Measurements from ENCODE around the gene SH2D3A.
"Not testable (repeated sequence)": the region's sequence is repeated elsewhere in the genome, so short reads cannot be mapped to it uniquely, and the experiment has no call there.

SH2D3A gene

GRCh38 chr19:6767357-6768235 is at the start of gene SH2D3A:
SH2D3A (minus strand) TSS chr19:6767435; CDS start chr19:6763748, 3,687 bp downstream.
- Mint-ChIP-seq H3K4me3 (peak within 1 kb of the TSS; percentile 96), H3K4me1 (ENCODE audit: low read depth) (peaks cover 45% of the 10 kb centered on the region), H3K9me3 (ENCODE audit: low read depth) (no peaks in the 10 kb centered on the region), H3K27me3 (no peaks in the 10 kb centered on the region), H3K27ac (peak within 1 kb of the TSS; percentile 94), H3K36me3 (no peaks in the 10 kb centered on the region)

- Mint-ChIP-seq H3K4me1 (ENCODE audit: low read depth) (peaks cover 66% of the 10 kb centered on the region), H3K4me3 (peak overlapping the region; percentile 23), H3K9me3 (ENCODE audit: low read depth) (peaks cover 5% of the 10 kb centered on the region), H3K27me3 (no peaks in the 10 kb centered on the region), H3K27ac (no peak overlapping the region), H3K36me3 (peaks cover 20% of the 10 kb centered on the region)
Measured at GRCh38 chr19:6813659-6814058, 46.4 kb upstream of the SH2D3A start.

- Mint-ChIP-seq H3K4me1 (ENCODE audit: low read depth) (peaks cover 67% of the 10 kb centered on the region), H3K27me3 (no peaks in the 10 kb centered on the region), H3K4me3 (no peak overlapping the region), H3K9me3 (ENCODE audit: low read depth) (peaks cover 5% of the 10 kb centered on the region), H3K36me3 (peaks cover 16% of the 10 kb centered on the region), H3K27ac (peak overlapping the region; percentile 36)
Measured at GRCh38 chr19:6812612-6813011, 45.4 kb upstream of the SH2D3A start.

GRCh38 chr19:6811906-6812305 is 44.7 kb upstream of the SH2D3A start:
- H3K4me3 Mint-ChIP-seq = no peak overlapping the region
- peak overlapping the region; percentile 36 for H3K27ac Mint-ChIP-seq

GRCh38 chr19:6811378-6811777 is 44.1 kb upstream of the SH2D3A start:
- H3K27ac Mint-ChIP-seq = peak overlapping the region; percentile 24
- no peak overlapping the region for H3K4me3 Mint-ChIP-seq
- H3K27me3 Mint-ChIP-seq = no peaks in the 10 kb centered on the region
- H3K36me3 Mint-ChIP-seq = peaks cover 15% of the 10 kb centered on the region
- H3K4me1 Mint-ChIP-seq (ENCODE audit: low read depth) = peaks cover 70% of the 10 kb centered on the region
- H3K9me3 Mint-ChIP-seq (ENCODE audit: low read depth) = peaks cover 5% of the 10 kb centered on the region

More at GRCh38 chr19:6811906-6812305, 44.7 kb upstream of the SH2D3A start:
- peaks cover 5% of the 10 kb centered on the region for H3K9me3 Mint-ChIP-seq (ENCODE audit: low read depth)
- H3K27me3 Mint-ChIP-seq = no peaks in the 10 kb centered on the region
- H3K4me1 Mint-ChIP-seq (ENCODE audit: low read depth) = peaks cover 66% of the 10 kb centered on the region
- H3K36me3 Mint-ChIP-seq = peaks cover 14% of the 10 kb centered on the region

- Mint-ChIP-seq H3K27ac (peak overlapping the region; percentile 75), H3K4me1 (ENCODE audit: low read depth) (peaks cover 57% of the 10 kb centered on the region), H3K4me3 (peak overlapping the region; percentile 44)
Measured at GRCh38 chr19:6809262-6809661, 42.0 kb upstream of the SH2D3A start.

GRCh38 chr19:6808494-6808893 is 41.3 kb upstream of the SH2D3A start:
- Mint-ChIP-seq H3K27ac (peak overlapping the region; percentile 30), H3K27me3 (no peaks in the 10 kb centered on the region), H3K4me1 (ENCODE audit: low read depth) (peaks cover 55% of the 10 kb centered on the region), H3K9me3 (ENCODE audit: low read depth) (peaks cover 5% of the 10 kb centered on the region), H3K36me3 (peaks cover 16% of the 10 kb centered on the region), H3K4me3 (no peak overlapping the region)

More at GRCh38 chr19:6809262-6809661, 42.0 kb upstream of the SH2D3A start:
- Mint-ChIP-seq H3K27me3 (no peaks in the 10 kb centered on the region), H3K36me3 (peaks cover 16% of the 10 kb centered on the region), H3K9me3 (ENCODE audit: low read depth) (peaks cover 5% of the 10 kb centered on the region)

- no peak overlapping the region for H3K4me3 Mint-ChIP-seq
- peaks cover 12% of the 10 kb centered on the region for H3K36me3 Mint-ChIP-seq
- no peaks in the 10 kb centered on the region for H3K9me3 Mint-ChIP-seq (ENCODE audit: low read depth)
- H3K27ac Mint-ChIP-seq = peak overlapping the region; percentile 64
- H3K4me1 Mint-ChIP-seq (ENCODE audit: low read depth) = peaks cover 54% of the 10 kb centered on the region
- H3K27me3 Mint-ChIP-seq = no peaks in the 10 kb centered on the region
Measured at GRCh38 chr19:6807291-6807690, 40.1 kb upstream of the SH2D3A start.

GRCh38 chr19:6806488-6806887 is 39.3 kb upstream of the SH2D3A start:
- Mint-ChIP-seq H3K36me3 (peaks cover 6% of the 10 kb centered on the region), H3K27ac (no peak overlapping the region)

GRCh38 chr19:6803036-6803404 is 35.8 kb upstream of the SH2D3A start:
- Mint-ChIP-seq H3K4me3 (peak overlapping the region; percentile 99), H3K27me3 (no peaks in the 10 kb centered on the region), H3K9me3 (ENCODE audit: low read depth) (no peaks in the 10 kb centered on the region), H3K4me1 (ENCODE audit: low read depth) (peaks cover 56% of the 10 kb centered on the region), H3K36me3 (peaks cover 2% of the 10 kb centered on the region), H3K27ac (peak overlapping the region; percentile 99)

More at GRCh38 chr19:6806488-6806887, 39.3 kb upstream of the SH2D3A start:
- Mint-ChIP-seq H3K4me3 (no peak overlapping the region), H3K4me1 (ENCODE audit: low read depth) (peaks cover 51% of the 10 kb centered on the region), H3K9me3 (ENCODE audit: low read depth) (no peaks in the 10 kb centered on the region), H3K27me3 (no peaks in the 10 kb centered on the region)

GRCh38 chr19:6802336-6803035 is 35.3 kb upstream of the SH2D3A start:
- H3K4me1 Mint-ChIP-seq (ENCODE audit: low read depth) = peaks cover 60% of the 10 kb centered on the region
- H3K4me3 Mint-ChIP-seq = peak overlapping the region; percentile 99
- H3K27ac Mint-ChIP-seq = peak overlapping the region; percentile 99
- H3K36me3 Mint-ChIP-seq = peaks cover 2% of the 10 kb centered on the region
- no peaks in the 10 kb centered on the region for H3K27me3 Mint-ChIP-seq
- no peaks in the 10 kb centered on the region for H3K9me3 Mint-ChIP-seq (ENCODE audit: low read depth)

- H3K9me3 Mint-ChIP-seq (ENCODE audit: low read depth) = no peaks in the 10 kb centered on the region
- peak overlapping the region; percentile 99 for H3K4me3 Mint-ChIP-seq
- no peaks in the 10 kb centered on the region for H3K27me3 Mint-ChIP-seq
- peaks cover 4% of the 10 kb centered on the region for H3K36me3 Mint-ChIP-seq
- peak overlapping the region; percentile 99 for H3K27ac Mint-ChIP-seq
- peaks cover 63% of the 10 kb centered on the region for H3K4me1 Mint-ChIP-seq (ENCODE audit: low read depth)
Measured at GRCh38 chr19:6801485-6802086, 34.4 kb upstream of the SH2D3A start.

GRCh38 chr19:6800991-6801484 is 33.8 kb upstream of the SH2D3A start:
- peaks cover 4% of the 10 kb centered on the region for H3K36me3 Mint-ChIP-seq
- peak overlapping the region; percentile 99 for H3K4me3 Mint-ChIP-seq
- no peaks in the 10 kb centered on the region for H3K27me3 Mint-ChIP-seq
- peak overlapping the region; percentile 99 for H3K27ac Mint-ChIP-seq
- no peaks in the 10 kb centered on the region for H3K9me3 Mint-ChIP-seq (ENCODE audit: low read depth)
- peaks cover 65% of the 10 kb centered on the region for H3K4me1 Mint-ChIP-seq (ENCODE audit: low read depth)

- not testable (repeated sequence) for H3K36me3 Mint-ChIP-seq; H3K9me3 Mint-ChIP-seq (ENCODE audit: low read depth); H3K27me3 Mint-ChIP-seq
- Mint-ChIP-seq H3K27ac (peak overlapping the region; percentile 99), H3K4me1 (ENCODE audit: low read depth) (peaks cover 68% of the 10 kb centered on the region), H3K4me3 (peak overlapping the region; percentile 99)
Measured at GRCh38 chr19:6800160-6800790, 33.0 kb upstream of the SH2D3A start.

All from activated naive CD8-positive, alpha-beta T cell (primary cell).